Stimulated activated CD8-positive, alpha-beta memory T cell treated with anti-CD3 and anti-CD28 coated beads, Interleukin-15, amount 100 ng/mL, for 4 hours (primary cell): ENCODE data around the gene FAM13C.
"Not testable (repeated sequence)": the region's sequence is repeated elsewhere in the genome, so short reads cannot be mapped to it uniquely, and the experiment has no call there.

Experiments used
- DNase-seq, 2 donors: peaks; one replicate each; pipeline ENCODE4 v3.0.0-alpha.2; 2020; ENCODE audit warnings: low read depth in 2 of 2

FAM13C gene

GRCh38 chr10:59279476-59279875, 82.9 kb downstream of the FAM13C start:
- DNase-seq, result no peak

- DNase-seq, result no peak
Measured at GRCh38 chr10:59276919-59277318, 85.4 kb downstream of the FAM13C start.

GRCh38 chr10:59276133-59276532, 86.2 kb downstream of the FAM13C start:
- DNase-seq, result no peak

DNA sequence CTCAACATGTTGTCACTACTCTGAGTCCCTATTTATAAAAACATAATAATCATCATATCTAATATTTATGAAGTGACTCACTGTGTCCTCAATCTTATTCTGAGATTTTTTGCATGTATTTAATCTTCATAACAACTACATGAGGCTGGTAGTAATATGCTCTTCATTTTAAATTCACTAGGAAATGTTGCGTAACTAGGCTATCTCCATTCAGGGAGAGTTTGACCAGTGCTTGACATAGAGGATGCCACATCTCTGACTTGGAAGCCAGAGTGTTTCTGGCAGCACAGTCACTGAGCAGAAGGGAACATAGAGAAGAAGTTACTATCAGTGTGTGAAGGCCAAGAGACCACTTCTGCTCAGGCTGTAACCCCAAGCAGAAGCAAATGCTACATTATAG, 88.9 kb downstream of the FAM13C start:
- DNase-seq, result no peak

- DNase-seq, result no peak
Measured at GRCh38 chr10:59272061-59272460, 90.3 kb downstream of the FAM13C start.

DNA sequence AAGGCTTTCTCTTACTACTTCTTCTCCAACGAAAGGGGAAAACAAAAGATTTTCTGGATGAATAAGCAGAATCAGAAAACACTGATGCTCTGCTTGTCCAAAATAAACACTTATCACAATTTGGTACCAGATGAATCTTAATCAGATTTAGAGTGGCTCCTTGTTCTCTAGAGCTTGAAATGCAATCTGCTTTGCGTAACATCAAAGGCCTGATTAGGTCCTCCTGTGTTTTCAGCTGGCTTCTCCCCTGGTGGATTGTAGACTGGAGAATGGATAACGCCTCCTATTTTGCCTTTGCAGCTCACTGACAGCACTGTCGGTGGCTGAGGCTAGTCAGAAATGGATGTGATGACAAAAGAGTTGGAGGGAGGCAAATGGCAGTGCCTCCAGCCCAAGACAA, 91.2 kb downstream of the FAM13C start:
- no peak for DNase-seq

- DNase-seq, result no peak
Measured at GRCh38 chr10:59270492-59270891, 91.9 kb downstream of the FAM13C start.

- DNase-seq, result no peak
Measured at GRCh38 chr10:59269651-59270050, 92.7 kb downstream of the FAM13C start.

GRCh38 chr10:59268460-59268859, 93.9 kb downstream of the FAM13C start:
- DNase-seq, result no peak

- no peak for DNase-seq
Measured at GRCh38 chr10:59266321-59266720, 96.0 kb downstream of the FAM13C start.

DNA sequence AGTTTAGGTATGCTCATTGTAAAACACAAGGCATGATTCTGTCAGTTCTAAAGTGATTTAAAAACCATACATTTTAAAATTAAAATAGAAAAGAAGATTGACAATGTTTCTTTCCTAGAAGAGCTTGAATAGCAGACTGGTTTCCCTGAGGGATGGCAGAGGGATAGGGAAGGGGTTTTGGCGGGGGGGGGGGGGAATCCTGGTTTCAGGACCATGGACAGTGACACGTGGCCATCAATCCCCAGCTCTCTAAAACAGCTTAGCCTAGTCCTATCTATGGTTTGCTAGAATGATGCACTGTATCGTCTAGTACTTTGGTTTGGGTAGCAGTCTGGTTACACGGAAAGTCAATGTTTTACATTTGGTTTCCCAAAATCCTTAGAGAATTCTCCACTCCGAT, 97.2 kb downstream of the FAM13C start:
- no peak for DNase-seq

DNA sequence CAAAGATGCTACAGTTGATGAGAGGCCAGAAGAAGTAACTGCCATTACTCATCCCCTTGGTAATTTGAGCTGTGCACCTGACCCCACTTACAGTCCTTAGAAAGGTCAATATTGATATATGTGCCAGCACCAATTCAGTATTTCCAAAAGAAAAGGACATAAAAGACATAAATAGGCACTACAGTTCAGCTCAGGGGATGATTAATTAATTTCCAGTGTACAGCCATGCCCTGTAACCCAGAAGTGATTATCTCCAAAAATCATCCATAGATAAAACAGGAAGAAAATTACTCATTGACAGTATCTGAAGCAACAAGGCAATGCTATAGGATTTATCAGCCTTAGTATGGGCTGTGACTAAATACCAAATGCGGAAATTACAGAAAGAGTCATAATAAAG, 103.5 kb downstream of the FAM13C start:
- no peak for DNase-seq

DNA sequence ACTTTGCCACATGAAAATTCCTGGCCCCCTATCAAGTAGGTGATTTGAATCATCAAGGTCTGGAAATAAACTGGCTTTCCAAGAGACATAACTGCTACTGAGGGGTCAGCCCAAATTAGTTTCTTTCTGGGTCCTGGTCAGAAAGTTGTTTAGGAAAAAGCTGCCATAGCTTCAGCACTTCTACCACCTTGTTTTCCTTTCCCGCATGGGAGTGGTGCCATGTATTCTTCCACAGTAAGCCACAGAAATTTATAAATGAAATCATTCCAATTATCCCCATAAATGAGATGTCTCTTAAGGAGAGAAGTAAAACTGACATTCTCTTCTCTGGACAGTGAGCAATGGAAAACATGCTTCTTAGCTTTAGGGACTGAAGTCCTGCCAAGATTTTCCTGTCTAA, 105.1 kb downstream of the FAM13C start:
- DNase-seq, result no peak

DNA sequence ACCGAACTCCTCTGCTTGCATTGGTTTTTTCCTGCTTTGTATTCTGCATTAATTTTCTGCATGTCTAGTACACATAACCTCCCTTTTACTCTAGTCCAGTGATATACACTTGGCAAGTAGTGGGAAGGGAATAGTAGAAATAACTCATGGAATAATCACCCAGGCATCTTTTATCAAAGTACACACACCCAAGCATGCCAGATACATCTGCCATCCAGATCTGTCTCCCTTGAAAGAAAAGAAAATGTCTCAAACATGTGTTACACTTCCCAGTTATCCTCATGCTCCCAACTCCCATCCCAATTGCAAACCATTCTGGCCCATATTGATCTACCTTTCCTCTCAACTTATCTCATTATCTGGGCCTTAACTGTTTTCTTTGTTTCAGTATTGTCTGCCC, 106.9 kb downstream of the FAM13C start:
- DNase-seq, result no peak

- DNase-seq, result no peak
Measured at GRCh38 chr10:59252491-59252890, 109.9 kb downstream of the FAM13C start.

- DNase-seq, result no peak
Measured at GRCh38 chr10:59245686-59246085, 116.7 kb downstream of the FAM13C start.

GRCh38 chr10:59244871-59245270, 117.5 kb downstream of the FAM13C start:
- no peak for DNase-seq

- no peak for DNase-seq
Measured at GRCh38 chr10:59243611-59244195, 118.6 kb downstream of the FAM13C start.

DNA sequence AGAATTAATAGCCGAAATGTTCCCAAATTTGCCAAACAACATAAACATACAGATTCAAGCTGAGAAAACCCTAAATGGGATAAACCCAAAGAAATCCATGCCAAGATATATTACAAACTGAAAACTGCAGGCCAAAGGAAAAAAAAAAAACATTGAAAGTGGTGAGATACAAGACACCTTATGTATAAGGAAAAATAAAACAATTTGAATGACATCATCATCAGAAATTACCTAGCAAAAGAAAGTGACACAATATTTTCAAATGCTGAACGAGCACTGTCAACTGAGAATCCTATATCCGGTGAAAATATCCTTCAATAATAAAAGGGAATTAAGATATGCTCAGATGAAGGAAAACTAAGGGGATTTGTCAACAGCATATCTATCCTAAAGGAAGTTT, 119.4 kb downstream of the FAM13C start:
- DNase-seq, result no peak

DNA sequence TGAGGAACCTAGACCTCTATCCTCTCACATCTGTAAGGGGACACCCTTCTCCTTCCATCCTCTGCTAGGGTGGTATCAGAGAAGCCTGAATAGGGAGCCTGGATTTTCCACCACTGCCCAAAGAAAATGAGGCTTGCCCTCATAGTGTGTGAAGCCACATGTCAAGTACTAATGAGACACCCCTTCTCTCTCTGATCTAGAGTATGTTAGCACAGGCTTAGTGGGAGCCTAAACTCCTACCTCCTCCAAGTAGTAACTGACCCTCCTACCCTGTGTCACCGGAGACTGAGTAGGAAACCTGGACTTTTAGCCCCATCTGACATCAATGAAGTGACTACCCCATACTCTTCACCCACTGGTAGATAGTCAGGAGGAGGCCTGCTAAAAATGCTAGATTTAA, 120.3 kb downstream of the FAM13C start:
- DNase-seq, result no peak

DNA sequence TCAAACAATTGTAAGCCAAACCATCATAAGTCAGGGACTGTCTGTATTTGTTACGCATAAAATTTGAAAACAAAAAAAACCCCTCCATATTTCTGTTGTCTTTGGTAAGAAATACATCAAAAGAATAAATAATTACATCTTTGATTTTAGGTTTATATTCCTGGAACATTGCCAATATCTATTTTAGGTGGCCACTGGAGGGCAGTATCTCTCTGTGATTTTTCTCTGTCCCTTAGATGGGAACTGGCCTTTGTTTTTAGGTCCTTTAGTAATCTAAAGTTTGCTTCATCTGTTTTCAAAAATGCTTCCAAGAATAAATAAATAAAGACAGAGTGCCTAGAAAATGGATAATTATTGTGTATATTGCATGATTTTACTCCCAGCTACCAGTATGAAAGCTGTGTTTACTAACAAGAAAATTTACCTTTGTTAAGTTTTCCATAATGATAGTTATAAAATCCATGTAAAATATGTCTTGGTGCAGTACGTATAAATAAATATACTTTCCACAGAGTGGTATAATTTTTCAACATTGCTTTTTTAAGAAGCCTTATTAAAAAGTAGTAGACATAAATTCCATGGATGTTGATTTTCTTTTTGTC, 121.7 kb downstream of the FAM13C start:
- no peak for DNase-seq

DNA sequence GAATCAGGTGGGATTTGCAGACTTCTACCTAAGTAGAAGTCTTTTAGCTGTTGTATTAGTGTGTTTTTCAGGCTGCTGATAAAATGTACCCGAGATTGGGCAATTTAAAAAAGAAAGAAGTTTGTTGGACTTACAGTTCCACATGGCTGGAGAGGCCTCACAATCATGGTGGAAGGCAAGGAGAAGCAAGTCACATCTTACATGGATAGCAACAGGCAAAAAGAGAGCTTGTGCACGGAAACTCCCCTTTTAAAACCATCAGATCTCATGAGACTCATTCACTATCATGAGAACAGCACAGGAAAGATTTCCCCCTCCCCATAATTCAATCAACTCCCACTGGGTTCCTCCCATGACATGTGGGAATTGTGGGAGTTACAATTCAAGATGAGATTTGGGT, 123.2 kb downstream of the FAM13C start:
- DNase-seq, result not testable (repeated sequence)

GRCh38 chr10:59237775-59238174, 124.6 kb downstream of the FAM13C start:
- no peak for DNase-seq

DNA sequence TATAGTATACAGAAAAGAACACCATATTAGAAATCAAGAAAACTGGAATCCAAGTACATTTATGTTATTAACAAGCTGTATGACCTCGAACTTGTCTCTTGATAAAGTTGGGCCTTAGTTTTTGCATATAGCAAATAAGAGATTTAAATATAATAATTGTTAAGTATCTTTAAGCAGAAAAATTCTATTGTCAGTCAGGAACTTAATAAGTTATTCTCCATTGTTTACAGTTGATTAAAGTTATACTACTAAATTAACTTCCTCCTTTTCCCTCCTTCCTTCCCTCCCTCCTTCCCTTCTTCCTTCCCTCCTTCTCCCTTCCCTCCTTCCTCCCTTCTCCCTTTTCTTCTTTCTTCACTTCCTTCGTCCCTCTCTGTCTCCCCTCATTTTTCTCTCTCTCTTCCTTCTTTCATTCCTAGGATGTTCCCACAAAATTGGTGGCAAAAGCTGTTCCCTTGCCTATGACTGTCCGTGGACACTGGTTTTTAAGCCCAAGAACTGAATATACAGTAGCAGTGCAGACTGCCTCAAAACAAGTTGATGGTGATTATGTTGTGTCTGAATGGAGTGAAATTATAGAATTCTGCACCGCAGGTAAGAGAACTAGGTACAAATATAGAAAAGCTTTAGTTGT, 126.2 kb downstream of the FAM13C start:
- DNase-seq, result no peak
